ENCODE data around the gene TIMM44. TPM values are rescaled to one million over a fixed set of nuclear protein-coding genes. Genes with fewer than 3 reads are reported as not detected.
"Not testable (repeated sequence)": the region's sequence is repeated elsewhere in the genome, so short reads cannot be mapped to it uniquely, and the experiment has no call there.

The TIMM44 gene
- total RNA-seq, 1 experiment from 2014 or later = 58.8 TPM

- DNase-seq (ENCODE audit: low read depth) = no peak
Measured at GRCh38 chr19:7961920-7962626, 18.6 kb upstream of the TIMM44 start.

GRCh38 chr19:7961082-7961481, 17.6 kb upstream of the TIMM44 start:
- in situ Hi-C loops (cut with HindIII; ENCODE audit: low pct_unique_long_range_greater_than_20kb, low sequenced_read_pairs); DNase-seq (ENCODE audit: low read depth): not testable (repeated sequence)

More at GRCh38 chr19:7961920-7962626, 18.6 kb upstream of the TIMM44 start:
- in situ Hi-C loops (cut with HindIII; ENCODE audit: low pct_unique_long_range_greater_than_20kb, low sequenced_read_pairs) = no loop called here

GRCh38 chr19:7959211-7959610, 15.7 kb upstream of the TIMM44 start:
- no peak for DNase-seq (ENCODE audit: low read depth)
- in situ Hi-C loops (cut with HindIII; ENCODE audit: low pct_unique_long_range_greater_than_20kb, low sequenced_read_pairs) = no loop called here

- in situ Hi-C loops (cut with HindIII; ENCODE audit: low pct_unique_long_range_greater_than_20kb, low sequenced_read_pairs) = no loop called here
- DNase-seq (ENCODE audit: low read depth) = no peak
Measured at GRCh38 chr19:7955696-7956095, 12.2 kb upstream of the TIMM44 start.

- no peak for DNase-seq (ENCODE audit: low read depth)
- in situ Hi-C loops (cut with HindIII; ENCODE audit: low pct_unique_long_range_greater_than_20kb, low sequenced_read_pairs) = no loop called here
Measured at GRCh38 chr19:7953576-7953975, 10.1 kb upstream of the TIMM44 start.

- in situ Hi-C loops (cut with HindIII; ENCODE audit: low pct_unique_long_range_greater_than_20kb, low sequenced_read_pairs) = no loop called here
- DNase-seq (ENCODE audit: low read depth) = no peak
Measured at GRCh38 chr19:7953060-7953459, 9.6 kb upstream of the TIMM44 start.

- in situ Hi-C loops (cut with HindIII; ENCODE audit: low pct_unique_long_range_greater_than_20kb, low sequenced_read_pairs) = no loop called here
- no peak for DNase-seq (ENCODE audit: low read depth)
Measured at GRCh38 chr19:7947939-7948338, 4.5 kb upstream of the TIMM44 start.

- in situ Hi-C loops (cut with HindIII; ENCODE audit: low pct_unique_long_range_greater_than_20kb, low sequenced_read_pairs) = no loop called here
- DNase-seq (ENCODE audit: low read depth) = peak; percentile 76
Measured at GRCh38 chr19:7944177-7944761, 803 bp upstream of the TIMM44 start.

GRCh38 chr19:7942981-7943443, 454 bp downstream of the TIMM44 start:
- in situ Hi-C loops (cut with HindIII; ENCODE audit: low pct_unique_long_range_greater_than_20kb, low sequenced_read_pairs) = no loop called here
- DNase-seq (ENCODE audit: low read depth) = no peak

- in situ Hi-C loops (cut with HindIII; ENCODE audit: low pct_unique_long_range_greater_than_20kb, low sequenced_read_pairs) = no loop called here
Measured at GRCh38 chr19:7941895-7942596, 1.4 kb downstream of the TIMM44 start.

GRCh38 chr19:7940841-7941240, 2.6 kb downstream of the TIMM44 start:
- no peak for DNase-seq (ENCODE audit: low read depth)
- in situ Hi-C loops (cut with HindIII; ENCODE audit: low pct_unique_long_range_greater_than_20kb, low sequenced_read_pairs) = no loop called here

More at GRCh38 chr19:7941895-7942596, 1.4 kb downstream of the TIMM44 start:
- DNase-seq (ENCODE audit: low read depth) = no peak

- no peak for DNase-seq (ENCODE audit: low read depth)
- in situ Hi-C loops (cut with HindIII; ENCODE audit: low pct_unique_long_range_greater_than_20kb, low sequenced_read_pairs) = no loop called here
Measured at GRCh38 chr19:7934766-7935165, 8.7 kb downstream of the TIMM44 start.

- in situ Hi-C loops (cut with HindIII; ENCODE audit: low pct_unique_long_range_greater_than_20kb, low sequenced_read_pairs) = no loop called here
- no peak for DNase-seq (ENCODE audit: low read depth)
Measured at GRCh38 chr19:7933828-7934725, 9.4 kb downstream of the TIMM44 start.

- no peak for DNase-seq (ENCODE audit: low read depth)
- in situ Hi-C loops (cut with HindIII; ENCODE audit: low pct_unique_long_range_greater_than_20kb, low sequenced_read_pairs) = no loop called here
Measured at GRCh38 chr19:7933411-7933810, 10.1 kb downstream of the TIMM44 start.

GRCh38 chr19:7932930-7933300, 10.6 kb downstream of the TIMM44 start:
- DNase-seq (ENCODE audit: low read depth) = no peak
- in situ Hi-C loops (cut with HindIII; ENCODE audit: low pct_unique_long_range_greater_than_20kb, low sequenced_read_pairs) = no loop called here

GRCh38 chr19:7932276-7932929, 11.1 kb downstream of the TIMM44 start:
- in situ Hi-C loops (cut with HindIII; ENCODE audit: low pct_unique_long_range_greater_than_20kb, low sequenced_read_pairs) = no loop called here

GRCh38 chr19:7931221-7932061, 12.0 kb downstream of the TIMM44 start:
- in situ Hi-C loops (cut with HindIII; ENCODE audit: low pct_unique_long_range_greater_than_20kb, low sequenced_read_pairs) = no loop called here
- no peak for DNase-seq (ENCODE audit: low read depth)

More at GRCh38 chr19:7932276-7932929, 11.1 kb downstream of the TIMM44 start:
- no peak for DNase-seq (ENCODE audit: low read depth)
